BE2C (cell line): ENCODE results near the gene SHC4.
A peak's percentile ranks its signal among the peaks of the same experiment; 100 is the strongest.

Experiments used
- DNase-seq: peaks from one replicate; pipeline ENCODE4 v3.0.0-alpha.2; 2020
- H3K27me3 ChIP-seq: fragments of 250-450 bp; sonication (Bioruptor Pico); 2 replicates; pipeline ENCODE4 v1.5.1; 2020; ENCODE audit warnings: mild to moderate bottlenecking
- H3K36me3 ChIP-seq: fragments of 250-450 bp; sonication (Bioruptor Pico); 2 replicates; pipeline ENCODE4 v1.5.1; 2020; ENCODE audit warnings: mild to moderate bottlenecking
- H3K4me1 ChIP-seq: fragments of 250-450 bp; sonication (Bioruptor Pico); 2 replicates; pipeline ENCODE4 v1.5.1; 2020
- H3K4me3 ChIP-seq: 2 replicates; pipeline ENCODE4 v1.5.1; 2011; ENCODE audit warnings: low read depth, low read length
- H3K9me3 ChIP-seq: fragments of 250-450 bp; sonication (Bioruptor Pico); 2 replicates; pipeline ENCODE4 v1.5.1; 2020
- TF ChIP-seq, protein P1 (sequence below): IDR thresholded peaks from 2 replicates; pipeline ENCODE4 v1.5.1; 2012; ENCODE audit warnings: mild to moderate bottlenecking, low read depth, low read length

Gene SHC4

DNA sequence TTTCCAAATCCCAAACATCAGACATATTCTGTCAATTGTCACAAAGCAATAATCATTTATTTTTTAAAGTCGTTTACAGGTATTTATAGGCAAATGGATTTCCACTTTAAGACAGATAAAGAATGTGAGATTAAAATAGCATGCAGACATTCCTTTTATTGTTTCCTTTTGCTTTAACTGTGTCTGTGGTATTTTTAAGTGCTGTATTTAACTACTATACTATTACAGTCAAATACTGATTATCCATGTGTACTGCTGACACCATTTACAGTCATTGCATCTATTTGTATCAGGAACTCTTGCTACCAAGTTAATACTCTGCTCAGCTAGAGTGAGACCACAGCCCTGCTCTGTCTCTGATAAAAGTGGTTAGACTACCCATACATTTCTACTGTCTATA is 140.0 kb downstream of the SHC4 start:
- no peaks in the 10 kb centered on the region for H3K36me3 ChIP-seq
- TF ChIP-seq, protein P1, sequence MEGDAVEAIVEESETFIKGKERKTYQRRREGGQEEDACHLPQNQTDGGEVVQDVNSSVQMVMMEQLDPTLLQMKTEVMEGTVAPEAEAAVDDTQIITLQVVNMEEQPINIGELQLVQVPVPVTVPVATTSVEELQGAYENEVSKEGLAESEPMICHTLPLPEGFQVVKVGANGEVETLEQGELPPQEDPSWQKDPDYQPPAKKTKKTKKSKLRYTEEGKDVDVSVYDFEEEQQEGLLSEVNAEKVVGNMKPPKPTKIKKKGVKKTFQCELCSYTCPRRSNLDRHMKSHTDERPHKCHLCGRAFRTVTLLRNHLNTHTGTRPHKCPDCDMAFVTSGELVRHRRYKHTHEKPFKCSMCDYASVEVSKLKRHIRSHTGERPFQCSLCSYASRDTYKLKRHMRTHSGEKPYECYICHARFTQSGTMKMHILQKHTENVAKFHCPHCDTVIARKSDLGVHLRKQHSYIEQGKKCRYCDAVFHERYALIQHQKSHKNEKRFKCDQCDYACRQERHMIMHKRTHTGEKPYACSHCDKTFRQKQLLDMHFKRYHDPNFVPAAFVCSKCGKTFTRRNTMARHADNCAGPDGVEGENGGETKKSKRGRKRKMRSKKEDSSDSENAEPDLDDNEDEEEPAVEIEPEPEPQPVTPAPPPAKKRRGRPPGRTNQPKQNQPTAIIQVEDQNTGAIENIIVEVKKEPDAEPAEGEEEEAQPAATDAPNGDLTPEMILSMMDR, result no peak
- H3K27me3 ChIP-seq, result no peaks in the 10 kb centered on the region

DNA sequence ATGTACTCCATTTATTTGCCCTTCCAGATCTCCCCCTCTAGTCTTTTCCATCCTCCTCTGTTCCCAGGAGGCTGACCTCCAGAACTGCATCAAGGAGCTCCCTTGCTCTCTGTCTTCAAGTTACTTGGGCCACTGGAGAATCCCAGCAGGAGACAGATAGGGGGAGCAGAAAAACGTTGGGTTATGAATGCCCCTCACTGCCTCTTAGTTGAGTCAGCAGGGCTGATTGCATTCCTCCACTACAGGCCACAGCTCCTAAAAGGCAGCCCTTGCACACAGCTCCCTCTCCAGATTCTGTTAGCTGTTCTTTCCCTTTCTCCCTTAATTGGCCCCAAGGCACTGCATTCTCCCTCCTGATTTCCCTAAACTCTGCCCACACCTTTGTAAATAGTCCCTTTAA is 140.5 kb downstream of the SHC4 start:
- DNase-seq, result no peak
- Histone ChIP-seq H3K36me3 (no peaks in the 10 kb centered on the region), H3K4me1 (no peaks in the 10 kb centered on the region), H3K27me3 (no peaks in the 10 kb centered on the region), H3K4me3 (no peak overlapping the region), H3K9me3 (no peaks in the 10 kb centered on the region)
- TF ChIP-seq, protein P1, result no peak

More for the DNA sequence above, 140.0 kb downstream of the SHC4 start:
- no peak for DNase-seq
- H3K4me3 ChIP-seq, result no peak overlapping the region
- H3K9me3 ChIP-seq, result no peaks in the 10 kb centered on the region
- H3K4me1 ChIP-seq, result no peaks in the 10 kb centered on the region

DNA sequence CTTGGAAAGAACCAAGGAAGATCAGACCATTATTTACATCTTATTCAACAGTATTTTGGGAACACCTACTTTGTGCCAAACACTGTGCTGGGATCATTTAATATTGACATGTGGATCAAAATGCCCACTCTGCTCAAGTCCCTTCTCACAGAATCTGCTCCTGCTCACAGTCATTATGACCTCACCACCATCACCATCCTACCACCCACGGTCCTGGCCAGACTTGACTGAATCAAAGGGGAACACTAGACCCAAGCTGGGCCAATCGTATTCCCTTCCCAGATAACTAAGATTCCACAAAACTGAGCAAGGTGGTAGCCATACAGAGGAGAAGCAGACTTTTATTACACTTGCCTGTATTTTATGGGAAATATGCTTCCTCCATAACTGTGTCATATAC is 149.4 kb downstream of the SHC4 start:
- Histone ChIP-seq H3K27me3 (no peaks in the 10 kb centered on the region), H3K4me3 (no peak overlapping the region), H3K4me1 (no peaks in the 10 kb centered on the region), H3K36me3 (no peaks in the 10 kb centered on the region), H3K9me3 (no peaks in the 10 kb centered on the region)
- DNase-seq, result no peak
- TF ChIP-seq, protein P1, result no peak

DNA sequence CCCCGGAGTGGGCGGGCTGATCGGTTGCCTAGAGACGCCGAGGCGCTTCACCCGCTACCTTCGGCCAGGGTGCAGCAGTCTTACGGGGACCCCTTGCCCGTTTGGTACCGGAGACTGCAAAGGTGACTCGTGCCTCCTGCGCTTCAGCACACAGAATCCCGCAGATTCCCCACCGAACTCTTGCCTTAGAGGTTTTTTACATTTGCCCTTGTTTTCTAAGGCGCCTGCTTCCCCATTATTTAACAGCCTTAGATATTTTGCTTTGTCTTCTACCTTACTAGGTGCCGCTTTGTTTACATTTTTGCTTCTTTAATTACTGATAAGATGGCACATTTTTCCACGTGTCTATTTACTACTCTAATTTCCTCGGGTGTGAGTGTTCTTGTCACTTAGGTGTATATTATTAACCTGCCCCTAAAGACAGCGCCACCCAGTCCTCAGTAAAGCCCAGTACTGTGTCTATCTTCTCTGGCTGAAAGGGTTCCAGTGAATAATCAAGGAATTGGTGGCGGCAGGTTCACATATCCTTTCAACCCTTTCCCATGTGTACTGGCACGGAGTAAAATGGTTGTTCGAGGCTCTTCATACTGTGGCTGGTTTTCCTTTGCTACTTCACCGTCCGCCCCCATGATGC is 152.3 kb downstream of the SHC4 start:
- 0 out of 2 replicates have a peak, but pooled peaks cover 3% of the 10 kb centered on the region for H3K4me1 ChIP-seq
- H3K27me3 ChIP-seq, result no peaks in the 10 kb centered on the region
- TF ChIP-seq, protein P1, result 0 out of 2 replicates have a peak, but pooled peaks have one; percentile 19
- H3K36me3 ChIP-seq, result no peaks in the 10 kb centered on the region
- peak overlapping the region; percentile 95 for H3K4me3 ChIP-seq
- no peaks in the 10 kb centered on the region for H3K9me3 ChIP-seq
- DNase-seq, result peak; percentile 10

DNA sequence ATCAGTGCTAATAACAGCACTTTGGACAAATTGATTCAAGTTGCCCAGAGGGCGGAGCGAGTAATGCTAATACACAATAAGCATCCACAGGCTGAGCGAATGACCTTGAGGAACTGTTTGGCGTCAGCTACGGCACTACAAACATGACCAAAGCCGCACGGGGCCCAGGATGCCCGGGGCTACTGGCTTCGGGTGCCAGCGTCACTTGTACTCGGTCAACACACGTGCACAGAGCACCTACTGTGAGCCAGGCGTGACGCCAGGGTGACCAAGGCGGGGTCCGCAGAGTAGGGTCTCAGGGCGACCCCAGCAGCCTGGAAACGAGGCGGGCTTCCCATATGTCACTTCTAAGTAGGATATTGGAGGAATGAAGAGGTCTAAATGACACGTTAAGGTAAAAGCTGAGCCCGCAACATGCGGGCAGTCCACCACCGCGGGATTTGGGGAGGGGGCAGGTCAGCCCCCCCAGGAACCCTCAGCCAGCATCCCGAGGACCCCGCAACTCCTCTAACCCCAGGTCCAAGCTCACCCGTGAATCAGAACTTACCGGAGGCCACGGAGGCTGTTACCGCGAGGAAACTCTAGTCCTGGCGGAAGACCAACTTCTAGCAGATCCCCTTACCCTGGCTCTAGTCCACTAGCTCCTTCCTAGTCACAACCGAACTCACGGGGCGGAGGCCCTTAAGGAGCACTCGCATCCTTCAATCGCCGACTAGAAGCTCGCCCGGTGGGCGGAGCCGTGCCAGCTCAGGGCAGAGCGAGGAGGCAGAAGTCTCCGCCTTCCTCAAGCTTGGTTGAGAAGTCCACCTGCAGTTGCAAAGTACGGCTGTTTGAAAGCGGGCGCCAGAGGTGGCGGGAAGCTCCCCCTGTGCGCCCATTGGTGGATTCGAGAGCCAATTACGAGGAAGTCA is 153.1 kb downstream of the SHC4 start, which contains the start of gene CEP152:
TSS of gene CEP152 (minus strand) at position 656 of the 911 bp plus-strand sequence. CDS start 5,420 bp downstream, outside the sequence.
- H3K4me1 ChIP-seq, result peaks cover 3% of the 10 kb centered on the region; the same call in 1 of the 2 replicates
- peak; percentile 99 for DNase-seq
- peak within 1 kb of the TSS; percentile 95 for H3K4me3 ChIP-seq
- H3K36me3 ChIP-seq, result no peaks in the 10 kb centered on the region
- TF ChIP-seq, protein P1, result no peak
- H3K9me3 ChIP-seq, result no peaks in the 10 kb centered on the region
- no peaks in the 10 kb centered on the region for H3K27me3 ChIP-seq
